Measurements from ENCODE around the gene AGBL1.

Gene AGBL1

DNA sequence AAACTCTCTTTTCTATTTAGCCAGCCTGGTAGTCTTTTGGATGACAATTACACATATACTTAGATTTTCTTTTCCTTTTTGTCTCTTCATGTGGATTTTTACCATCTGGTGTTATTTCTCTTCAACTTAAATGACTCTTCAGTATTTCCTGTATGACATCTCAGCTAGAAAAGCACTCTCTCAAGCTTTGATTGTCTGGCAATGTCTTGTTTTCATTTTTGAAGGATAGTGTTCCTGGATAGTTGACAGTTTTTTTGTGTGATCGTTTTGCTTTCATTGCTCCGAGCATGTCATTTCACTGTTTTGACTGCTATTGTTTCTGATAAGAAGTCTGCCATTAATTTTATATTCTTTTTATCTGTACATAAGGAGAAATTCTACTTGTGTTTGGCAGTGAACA lies 766.4 kb downstream of the AGBL1 start:
- Histone ChIP-seq H3K27me3 (replicated peaks; ENCODE audit: control insufficient read depth, insufficient read depth, low read length) (no peaks in the 10 kb centered on the region), H3K4me3 (replicated peaks; ENCODE audit: low read depth, low read length) (no peak overlapping the region)
- TF ChIP-seq CTCF (IDR thresholded peaks at IDR 0.05; ENCODE audit: insufficient read depth, low read length, poor library complexity, severe bottlenecking): no peak

DNA sequence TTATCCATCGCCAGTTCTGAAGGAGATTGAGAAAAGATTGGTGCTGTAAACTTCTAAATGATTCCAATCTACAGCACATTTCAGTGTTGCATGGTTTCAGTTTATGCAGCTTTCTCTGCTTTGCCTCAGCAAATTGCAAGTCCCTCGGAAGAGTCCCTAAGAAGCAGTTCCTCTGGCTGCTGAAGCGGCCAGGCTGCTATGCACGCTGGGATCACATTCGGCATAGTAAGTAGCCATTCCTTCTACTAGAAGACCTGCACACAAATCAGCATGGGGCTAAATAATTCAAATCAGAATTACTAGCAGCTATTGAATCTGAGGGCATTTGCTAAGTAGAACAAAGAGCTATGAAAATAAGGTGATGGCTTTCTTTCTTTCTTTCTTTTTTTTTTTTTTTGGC lies 769.5 kb downstream of the AGBL1 start:
- H3K36me3 ChIP-seq (ENCODE audit: control insufficient read depth, insufficient read depth, low read length): no peaks in the 10 kb centered on the region
- H3K27me3 ChIP-seq (replicated peaks; ENCODE audit: control insufficient read depth, insufficient read depth, low read length): no peaks in the 10 kb centered on the region
- TF ChIP-seq CTCF (IDR thresholded peaks at IDR 0.05; ENCODE audit: insufficient read depth, low read length, poor library complexity, severe bottlenecking): no peak
- no peak for DNase-seq (ENCODE audit: extremely low read depth, insufficient read length)
- H3K4me3 ChIP-seq (replicated peaks; ENCODE audit: low read depth, low read length): no peak overlapping the region

More for the DNA sequence above, 766.4 kb downstream of the AGBL1 start:
- DNase-seq (ENCODE audit: extremely low read depth, insufficient read length): no peak
- no peaks in the 10 kb centered on the region for H3K36me3 ChIP-seq (ENCODE audit: control insufficient read depth, insufficient read depth, low read length)

- Histone ChIP-seq H3K36me3 (ENCODE audit: control insufficient read depth, insufficient read depth, low read length) (no peaks in the 10 kb centered on the region), H3K27me3 (replicated peaks; ENCODE audit: control insufficient read depth, insufficient read depth, low read length) (no peaks in the 10 kb centered on the region), H3K4me3 (replicated peaks; ENCODE audit: low read depth, low read length) (no peak overlapping the region)
- no peak for DNase-seq (ENCODE audit: extremely low read depth, insufficient read length)
- TF ChIP-seq CTCF (IDR thresholded peaks at IDR 0.05; ENCODE audit: insufficient read depth, low read length, poor library complexity, severe bottlenecking): no peak
Observed at GRCh38 chr15:86849558-86850285, 770.1 kb downstream of the AGBL1 start.

DNA sequence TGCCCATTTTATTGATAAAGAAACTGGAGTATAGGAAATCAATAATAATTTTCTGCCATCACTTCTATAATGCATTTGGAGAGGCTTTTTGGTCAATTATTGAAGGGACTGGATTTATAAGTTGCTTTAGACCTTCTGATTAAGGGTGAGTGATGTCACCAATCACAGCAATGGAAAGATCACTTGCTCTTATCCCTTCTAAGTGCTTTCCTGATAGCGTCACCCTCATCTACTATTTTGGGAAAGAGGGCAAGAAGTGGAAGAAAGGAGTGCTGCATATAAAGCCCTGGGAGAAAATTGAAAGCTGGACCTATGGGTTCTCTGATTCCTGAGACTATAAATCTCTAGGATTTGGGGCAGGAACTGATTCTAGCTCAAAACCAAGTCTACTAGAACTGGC lies 771.3 kb downstream of the AGBL1 start:
- TF ChIP-seq CTCF (IDR thresholded peaks at IDR 0.05; ENCODE audit: insufficient read depth, low read length, poor library complexity, severe bottlenecking): no peak
- Histone ChIP-seq H3K36me3 (ENCODE audit: control insufficient read depth, insufficient read depth, low read length) (no peaks in the 10 kb centered on the region), H3K27me3 (replicated peaks; ENCODE audit: control insufficient read depth, insufficient read depth, low read length) (no peaks in the 10 kb centered on the region), H3K4me3 (replicated peaks; ENCODE audit: low read depth, low read length) (no peak overlapping the region)
- DNase-seq (ENCODE audit: extremely low read depth, insufficient read length): no peak

- no peaks in the 10 kb centered on the region for H3K36me3 ChIP-seq (ENCODE audit: control insufficient read depth, insufficient read depth, low read length)
- H3K4me3 ChIP-seq (replicated peaks; ENCODE audit: low read depth, low read length): no peak overlapping the region
- TF ChIP-seq CTCF (IDR thresholded peaks at IDR 0.05; ENCODE audit: insufficient read depth, low read length, poor library complexity, severe bottlenecking): no peak
- no peak for DNase-seq (ENCODE audit: extremely low read depth, insufficient read length)
- no peaks in the 10 kb centered on the region for H3K27me3 ChIP-seq (replicated peaks; ENCODE audit: control insufficient read depth, insufficient read depth, low read length)
Observed at GRCh38 chr15:86852741-86853140, 773.1 kb downstream of the AGBL1 start.

DNA sequence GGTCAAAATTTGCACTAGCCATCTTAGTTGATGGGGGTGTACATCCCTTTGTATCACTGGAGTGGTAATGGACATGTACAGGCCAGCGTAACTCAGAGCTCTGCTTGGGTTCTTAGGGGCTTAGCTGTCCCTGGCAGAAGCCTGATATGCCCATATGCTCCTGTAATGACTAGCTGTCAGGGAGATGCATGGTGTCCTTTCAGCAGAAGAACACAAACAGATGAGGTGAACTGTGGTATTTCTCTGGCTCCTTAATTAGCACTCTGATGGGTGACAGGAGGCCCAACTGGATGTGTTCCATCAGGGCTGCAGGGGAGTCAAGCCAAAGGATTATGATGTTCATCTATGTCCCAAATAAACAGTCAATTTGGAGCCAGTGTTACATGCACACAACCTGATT lies 774.5 kb downstream of the AGBL1 start:
- Histone ChIP-seq H3K36me3 (ENCODE audit: control insufficient read depth, insufficient read depth, low read length) (no peaks in the 10 kb centered on the region), H3K4me3 (replicated peaks; ENCODE audit: low read depth, low read length) (no peak overlapping the region), H3K27me3 (replicated peaks; ENCODE audit: control insufficient read depth, insufficient read depth, low read length) (no peaks in the 10 kb centered on the region)
- no peak for DNase-seq (ENCODE audit: extremely low read depth, insufficient read length)
- no peak for TF ChIP-seq CTCF (IDR thresholded peaks at IDR 0.05; ENCODE audit: insufficient read depth, low read length, poor library complexity, severe bottlenecking)
